Measurements from ENCODE around the gene FBXO30.

Gene FBXO30

DNA sequence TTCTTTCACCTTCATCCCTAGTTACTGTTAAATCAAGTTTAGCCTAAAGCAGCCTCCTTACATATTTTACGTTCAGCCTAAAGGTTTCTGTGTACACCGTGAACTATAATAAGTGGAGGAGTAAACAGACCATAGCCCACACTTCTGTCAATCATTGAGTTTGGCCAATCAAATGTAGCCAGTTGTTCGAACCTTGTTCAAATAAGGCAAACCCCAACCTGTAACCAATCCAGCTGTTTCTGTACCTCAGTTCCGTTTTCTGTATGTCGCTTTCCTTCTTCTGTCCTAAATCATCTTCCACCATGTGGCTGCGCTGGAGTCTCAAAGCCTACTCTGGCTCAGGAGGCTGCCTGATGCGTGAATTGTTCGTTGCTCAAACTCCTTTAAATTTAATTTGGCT is 1.8 kb upstream of the FBXO30 start:
- DNase-seq (ENCODE audit: low read depth): no peak

GRCh38 chr6:145815309-145816274 is 997 bp upstream of the FBXO30 start:
- DNase-seq (ENCODE audit: low read depth): no peak

- no peak for DNase-seq (ENCODE audit: low read depth)
Measured at GRCh38 chr6:145814035-145814500, 527 bp downstream of the FBXO30 start.

DNA sequence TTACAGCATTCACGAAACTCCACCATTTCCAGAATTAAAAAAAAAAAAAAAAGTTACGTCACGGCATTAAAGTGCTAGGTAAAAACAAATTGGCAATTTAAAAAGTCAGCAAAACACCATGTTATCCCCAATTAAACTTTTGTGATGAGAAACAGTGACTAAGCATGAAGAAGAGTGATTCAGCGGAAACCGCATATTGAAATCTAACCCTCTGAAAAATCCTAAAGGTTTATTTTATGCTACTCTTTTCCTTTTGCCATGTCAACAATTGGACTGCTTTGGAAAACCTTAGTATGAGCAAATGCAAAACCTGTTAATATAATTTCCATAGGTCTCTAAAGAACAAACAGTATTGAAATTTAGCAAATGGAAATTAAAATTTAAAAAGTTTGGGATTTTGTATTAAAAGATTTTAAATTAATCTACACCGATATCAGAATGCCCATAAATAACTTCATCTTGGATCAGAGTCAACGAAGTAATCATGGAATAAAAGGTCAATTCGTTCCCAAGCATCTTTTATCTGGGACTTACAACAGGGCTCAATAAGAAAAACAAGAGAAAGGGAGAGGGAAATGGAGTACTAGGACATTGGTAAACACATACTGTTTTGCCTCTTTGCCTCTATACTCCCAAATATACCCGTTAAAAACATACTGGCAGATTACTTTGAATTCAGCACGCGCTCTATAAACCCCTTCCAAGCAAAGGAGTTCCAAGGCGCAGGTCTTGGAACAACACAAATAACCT is 1.1 kb downstream of the FBXO30 start:
- no peak for DNase-seq (ENCODE audit: low read depth)

- DNase-seq (ENCODE audit: low read depth): no peak
Measured at GRCh38 chr6:145811741-145812140, 2.9 kb downstream of the FBXO30 start.

- DNase-seq (ENCODE audit: low read depth): no peak
Measured at GRCh38 chr6:145809785-145810184, 4.8 kb downstream of the FBXO30 start.

DNA sequence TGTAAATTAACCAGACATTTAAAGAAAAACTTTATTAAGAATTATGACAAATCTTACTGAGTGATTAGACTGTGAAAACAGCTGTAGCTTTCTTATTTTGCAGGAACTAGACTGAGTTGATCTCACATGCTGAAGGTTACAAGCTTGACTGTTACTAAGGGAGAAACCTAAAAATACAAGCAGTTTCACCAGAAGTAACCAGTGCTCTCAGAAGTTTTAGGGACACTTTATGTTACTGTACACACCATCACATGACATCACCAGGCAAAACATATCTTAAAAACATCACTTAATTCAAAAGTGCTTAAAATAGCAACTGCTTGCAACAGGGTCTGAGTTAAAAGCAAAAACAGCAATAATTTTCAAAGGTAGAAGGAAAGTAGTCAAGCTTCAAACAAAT is 5.4 kb downstream of the FBXO30 start:
- no peak for DNase-seq (ENCODE audit: low read depth)

DNA sequence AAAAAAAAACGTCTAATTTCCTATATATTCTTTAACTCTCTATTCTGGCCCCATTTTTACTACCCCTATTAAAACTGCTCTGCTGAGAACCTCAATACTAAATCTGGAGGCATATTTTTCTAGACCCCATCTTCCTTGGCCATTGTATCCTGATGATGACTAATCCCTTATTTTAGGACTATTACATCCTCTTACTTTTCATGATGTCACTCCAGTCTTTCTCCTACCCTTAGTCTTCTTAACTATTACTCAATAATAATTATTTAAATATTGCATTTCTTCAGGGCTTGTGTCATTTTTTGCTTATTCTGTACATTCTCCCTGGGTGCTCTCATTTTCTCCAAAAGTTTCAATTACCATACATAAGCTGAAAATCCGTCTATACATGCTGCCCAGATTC is 6.4 kb downstream of the FBXO30 start:
- no peak for DNase-seq (ENCODE audit: low read depth)

- DNase-seq (ENCODE audit: low read depth): no peak
Measured at GRCh38 chr6:145802141-145802540, 12.5 kb downstream of the FBXO30 start.

DNA sequence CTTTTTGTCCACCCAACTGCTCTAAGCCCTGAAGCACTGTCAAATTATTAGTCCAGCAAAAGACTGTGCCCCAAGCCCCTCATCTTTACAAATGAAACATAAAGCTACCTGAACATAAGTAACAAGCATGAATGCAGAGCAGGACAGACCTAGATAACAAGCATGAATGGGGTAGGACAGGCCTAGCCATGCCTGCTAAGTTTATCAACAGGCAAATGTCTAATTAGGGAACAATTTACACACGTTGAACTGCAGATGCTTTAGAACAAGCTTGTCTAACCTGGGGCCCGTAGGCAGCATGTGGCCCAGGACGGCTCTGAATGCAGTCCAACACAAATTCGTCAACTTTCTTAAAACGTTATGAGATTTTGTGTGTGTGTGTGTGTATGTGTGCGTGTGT is 13.6 kb downstream of the FBXO30 start:
- DNase-seq (ENCODE audit: low read depth): no peak

DNA sequence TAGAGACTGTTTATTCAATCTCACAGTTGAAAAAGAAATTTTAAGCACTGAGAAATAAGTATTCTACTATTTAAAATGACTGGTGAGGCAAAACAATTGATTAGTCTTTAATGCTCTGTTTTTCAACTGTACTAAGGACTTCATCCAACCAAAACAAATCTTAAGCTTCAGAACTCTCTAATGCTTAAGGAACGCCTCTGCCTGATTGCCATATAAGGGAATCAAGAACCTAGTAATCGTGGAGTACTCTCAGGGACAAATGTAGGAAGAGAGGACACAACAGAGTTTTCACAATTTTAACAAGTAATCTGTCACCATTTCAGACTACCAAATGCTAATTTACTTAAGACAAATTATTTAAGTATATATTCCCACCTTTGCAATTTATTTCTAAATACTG is 16.1 kb downstream of the FBXO30 start:
- no peak for DNase-seq (ENCODE audit: low read depth)

- DNase-seq (ENCODE audit: low read depth): no peak
Measured at GRCh38 chr6:145789443-145789842, 25.2 kb downstream of the FBXO30 start.

GRCh38 chr6:145787688-145788087 is 26.9 kb downstream of the FBXO30 start:
- no peak for DNase-seq (ENCODE audit: low read depth)

DNA sequence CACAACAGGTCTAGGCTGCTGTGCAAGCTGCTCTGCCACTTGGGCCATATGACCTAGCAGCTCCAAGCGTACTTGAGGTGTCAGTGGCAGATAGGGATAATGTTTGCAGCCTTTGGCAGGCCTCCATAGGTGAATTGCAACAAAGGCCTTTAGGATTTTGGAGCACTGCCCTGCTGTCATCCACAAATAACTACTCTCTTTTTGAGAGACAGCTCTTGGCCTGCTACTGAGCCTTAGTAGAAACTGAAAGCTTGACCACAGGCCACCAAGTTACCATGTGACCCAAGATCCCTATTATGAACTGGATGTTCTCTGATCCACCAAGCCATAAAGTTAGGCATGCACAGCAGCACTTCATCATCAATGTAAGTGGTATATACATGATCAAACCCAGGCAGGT is 29.9 kb downstream of the FBXO30 start:
- no peak for DNase-seq (ENCODE audit: low read depth)

- no peak for DNase-seq (ENCODE audit: low read depth)
Measured at GRCh38 chr6:145783796-145784195, 30.8 kb downstream of the FBXO30 start.

DNA sequence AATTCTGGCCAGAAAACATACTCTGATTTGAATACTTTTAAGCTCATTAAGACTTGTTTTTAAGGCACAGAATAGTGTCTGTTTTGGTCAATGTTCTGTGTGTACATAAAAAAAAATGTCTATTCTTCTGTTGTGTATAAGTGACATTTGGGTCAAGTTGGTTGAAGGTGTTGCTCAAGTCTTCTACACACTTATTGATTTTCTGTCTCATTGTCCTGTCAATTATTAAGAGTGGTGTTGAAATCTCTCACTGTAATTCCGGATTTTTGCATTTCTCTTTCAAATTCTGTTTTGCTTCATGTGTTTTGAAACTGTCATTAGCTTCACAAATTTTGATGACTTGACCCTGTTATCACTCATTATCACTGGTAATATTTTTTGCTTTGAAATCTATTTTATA is 41.7 kb downstream of the FBXO30 start:
- no peak for DNase-seq (ENCODE audit: low read depth)

DNA sequence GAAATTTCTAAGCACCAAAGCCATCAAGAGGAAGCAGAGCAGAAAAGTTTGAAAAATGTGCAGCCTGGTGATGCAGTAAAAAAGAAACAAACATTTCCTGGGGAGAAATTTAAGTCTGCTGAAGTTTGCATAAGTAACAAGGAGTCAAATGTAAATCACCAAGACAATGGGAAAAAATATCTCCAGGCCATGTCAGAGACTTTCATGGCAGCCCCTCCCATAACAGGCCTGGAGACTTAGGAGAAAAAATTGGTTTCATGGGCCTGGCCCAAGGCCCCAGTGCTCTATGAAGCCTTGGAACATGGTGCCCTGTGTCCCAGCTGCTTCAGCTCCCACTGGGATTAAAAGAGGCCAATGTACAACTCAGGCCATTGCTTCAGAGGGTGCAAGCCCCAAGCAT is 49.1 kb downstream of the FBXO30 start:
- no peak for DNase-seq (ENCODE audit: low read depth)

DNA sequence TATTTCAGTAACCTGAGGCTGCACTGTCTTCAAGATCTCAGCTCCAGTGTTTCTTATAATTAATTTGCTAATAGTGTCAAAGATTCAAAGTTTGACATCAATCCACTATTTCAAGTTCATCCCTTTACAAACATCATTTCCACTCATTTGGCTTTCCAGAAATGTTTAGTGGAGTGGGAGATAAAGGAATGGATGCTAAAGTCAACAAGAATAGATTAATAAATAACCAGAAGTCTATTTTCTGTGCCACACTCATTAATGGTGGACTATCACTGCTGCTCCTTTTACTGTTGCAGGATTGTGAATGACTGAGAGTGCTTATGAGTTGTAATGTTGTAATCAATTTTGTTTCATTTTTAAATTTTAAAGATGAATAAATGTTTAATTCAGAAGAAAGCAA is 50.9 kb downstream of the FBXO30 start:
- DNase-seq (ENCODE audit: low read depth): no peak

DNA sequence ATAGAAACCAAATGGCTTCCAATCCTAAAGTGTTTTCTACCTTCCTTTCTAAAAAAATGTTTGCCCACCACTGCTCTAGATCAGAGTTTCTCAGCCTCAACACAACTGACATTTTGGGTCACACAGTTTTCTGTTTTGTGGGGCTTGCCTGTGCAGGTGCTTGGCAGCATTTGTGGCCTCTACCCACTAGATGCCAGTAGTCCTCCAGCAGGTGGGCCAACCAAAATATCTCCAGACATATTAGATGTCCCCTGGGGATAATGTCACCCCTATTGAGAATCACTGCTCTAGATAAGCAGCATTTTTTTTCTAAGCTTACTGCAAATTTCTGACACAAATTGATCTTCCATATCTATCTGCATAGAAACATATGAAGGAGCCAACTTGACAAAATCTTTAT is 53.0 kb downstream of the FBXO30 start:
- no peak for DNase-seq (ENCODE audit: low read depth)

- DNase-seq (ENCODE audit: low read depth): no peak
Measured at GRCh38 chr6:145758113-145758512, 56.5 kb downstream of the FBXO30 start.

DNA sequence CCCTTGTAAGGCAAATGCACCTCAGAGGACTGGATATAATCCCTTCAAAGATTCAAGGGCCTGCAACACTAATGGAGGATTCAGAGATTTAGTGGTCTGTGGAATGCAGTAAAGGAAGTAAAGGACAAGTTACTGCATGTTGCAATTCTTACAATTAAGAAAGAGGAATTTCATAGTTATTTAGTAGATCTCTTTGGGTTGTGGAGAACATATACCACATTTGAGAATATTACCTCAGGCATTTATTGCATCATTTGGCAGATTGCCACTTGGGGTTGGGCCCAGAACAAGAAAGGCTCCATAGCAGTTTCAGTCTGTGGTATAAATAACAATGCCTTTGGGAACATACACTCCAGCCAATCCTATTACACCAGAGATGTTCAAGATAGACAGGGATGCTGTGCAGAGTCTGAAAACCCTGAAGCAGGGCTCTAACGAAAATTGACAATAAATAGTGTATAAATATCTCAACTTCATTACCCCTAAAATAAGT is 58.4 kb downstream of the FBXO30 start:
- no peak for DNase-seq (ENCODE audit: low read depth)

DNA sequence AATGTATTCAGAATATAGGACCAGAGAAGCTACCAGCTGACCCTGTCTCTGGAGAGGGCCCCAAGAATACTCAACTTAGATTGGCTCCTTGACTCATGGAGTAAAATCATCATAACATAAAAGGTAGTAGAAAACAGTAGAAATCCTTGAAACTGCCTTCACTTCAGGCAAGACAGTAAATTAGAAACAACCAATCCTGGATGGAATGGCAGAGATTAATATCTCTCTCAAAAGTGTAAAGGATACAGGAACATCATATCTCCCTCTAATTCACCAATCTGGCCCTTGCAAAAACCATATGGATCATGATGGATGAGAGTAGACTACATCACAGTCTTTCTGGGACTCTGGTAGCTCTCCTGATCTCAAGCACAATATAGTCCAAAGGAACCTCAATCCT is 58.9 kb downstream of the FBXO30 start:
- DNase-seq (ENCODE audit: low read depth): no peak

- DNase-seq (ENCODE audit: low read depth): no peak
Measured at GRCh38 chr6:145752638-145753037, 62.0 kb downstream of the FBXO30 start.

Measured in stimulated activated CD8-positive, alpha-beta memory T cell treated with anti-CD3 and anti-CD28 coated beads, Interleukin-15, amount 100 ng/mL, for 1 hour (primary cell).